Omental fat pad (tissue), 4 donors: ENCODE measurements around the gene GIMAP4. TPM values are rescaled to one million over a fixed set of nuclear protein-coding genes. Genes with fewer than 3 reads are reported as not detected.

Source experiments
- ATAC-seq: fragments of 150-250 bp; one replicate; pipeline ENCODE4 v1.9.1; 2016; ENCODE audit warnings: mild to moderate bottlenecking, moderate library complexity; ENCODE audit not compliant: low FRiP score
- DNase-seq: peaks from one replicate; pipeline ENCODE4 v3.0.0-alpha.2; 2019; ENCODE audit warnings: low spot score
- total RNA-seq, 4 donors: library from RNA; depleted of rRNA; stranded (reverse); fragments of >200 nt; gene quantifications; one replicate each; pipeline ENCODE4 v1.1.0, GENCODE V29; 2016
- TF ChIP-seq, protein P1 (sequence below), 3 donors: fragments of 450-650 bp; IDR thresholded peaks; one replicate each; pipeline ENCODE4 v1.5.1; 2016 to 2017; ENCODE audit warnings: antibody characterized with exemption in 3 of 3, mild to moderate bottlenecking in 3 of 3, moderate library complexity in 2 of 3

GIMAP4 gene
- total RNA-seq, 4 donors from 2014 or later = 16.1 to 135 (median 47.8) TPM

DNA sequence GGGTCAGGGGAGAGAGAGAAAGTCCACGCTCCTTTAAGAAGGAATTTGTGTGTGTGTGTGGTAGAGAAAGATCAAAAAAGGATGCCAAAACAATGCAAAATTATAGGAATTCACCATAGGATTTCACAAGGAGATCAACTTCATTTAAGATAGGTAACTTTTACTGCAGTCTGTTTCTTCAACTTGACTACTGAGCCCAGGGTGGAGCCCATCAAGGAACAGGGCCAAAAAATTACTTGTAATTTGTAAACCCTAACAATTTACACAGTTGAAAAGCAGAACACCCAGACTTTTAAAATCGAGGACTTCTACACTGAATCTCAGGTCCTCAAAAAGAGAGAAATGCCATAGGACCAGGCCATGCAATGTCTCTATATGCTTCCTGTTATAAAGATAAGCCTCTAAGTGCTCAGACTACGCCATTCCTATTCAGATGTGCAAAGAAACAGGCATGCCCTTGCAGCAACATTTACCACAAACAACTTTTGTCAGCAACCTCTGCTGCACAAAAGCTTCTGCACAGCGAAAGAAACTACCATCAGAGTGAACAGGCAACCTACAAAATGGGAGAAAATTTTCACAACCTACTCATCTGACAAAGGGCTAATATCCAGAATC lies 10.6 kb upstream of the GIMAP4 start:
- TF ChIP-seq, protein P1, sequence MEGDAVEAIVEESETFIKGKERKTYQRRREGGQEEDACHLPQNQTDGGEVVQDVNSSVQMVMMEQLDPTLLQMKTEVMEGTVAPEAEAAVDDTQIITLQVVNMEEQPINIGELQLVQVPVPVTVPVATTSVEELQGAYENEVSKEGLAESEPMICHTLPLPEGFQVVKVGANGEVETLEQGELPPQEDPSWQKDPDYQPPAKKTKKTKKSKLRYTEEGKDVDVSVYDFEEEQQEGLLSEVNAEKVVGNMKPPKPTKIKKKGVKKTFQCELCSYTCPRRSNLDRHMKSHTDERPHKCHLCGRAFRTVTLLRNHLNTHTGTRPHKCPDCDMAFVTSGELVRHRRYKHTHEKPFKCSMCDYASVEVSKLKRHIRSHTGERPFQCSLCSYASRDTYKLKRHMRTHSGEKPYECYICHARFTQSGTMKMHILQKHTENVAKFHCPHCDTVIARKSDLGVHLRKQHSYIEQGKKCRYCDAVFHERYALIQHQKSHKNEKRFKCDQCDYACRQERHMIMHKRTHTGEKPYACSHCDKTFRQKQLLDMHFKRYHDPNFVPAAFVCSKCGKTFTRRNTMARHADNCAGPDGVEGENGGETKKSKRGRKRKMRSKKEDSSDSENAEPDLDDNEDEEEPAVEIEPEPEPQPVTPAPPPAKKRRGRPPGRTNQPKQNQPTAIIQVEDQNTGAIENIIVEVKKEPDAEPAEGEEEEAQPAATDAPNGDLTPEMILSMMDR (IDR thresholded peaks at IDR 0.05) = no peak
- no peak for DNase-seq
- no peak for ATAC-seq

DNA sequence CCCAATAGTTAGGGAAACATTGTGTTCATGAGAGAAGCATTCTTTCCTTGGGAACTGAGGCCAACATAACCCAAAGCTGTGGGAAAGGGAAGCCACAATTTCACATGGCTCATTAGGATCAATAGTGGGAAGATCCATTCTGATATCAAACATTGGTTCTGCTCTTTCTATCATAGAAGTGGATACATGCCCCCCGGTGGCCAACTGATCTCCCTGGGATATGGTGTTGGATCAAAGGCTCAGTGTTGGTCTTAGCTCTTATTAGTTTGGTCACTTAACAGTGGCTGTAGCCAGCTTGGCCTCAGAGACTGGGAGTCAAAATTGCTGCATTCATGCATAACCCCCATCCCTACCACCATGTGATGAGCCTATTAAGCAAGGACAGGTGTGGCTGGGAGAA lies 6.7 kb upstream of the GIMAP4 start:
- TF ChIP-seq, protein P1 (IDR thresholded peaks at IDR 0.05) = no peak
- ATAC-seq (no peak), DNase-seq (no peak)

DNA sequence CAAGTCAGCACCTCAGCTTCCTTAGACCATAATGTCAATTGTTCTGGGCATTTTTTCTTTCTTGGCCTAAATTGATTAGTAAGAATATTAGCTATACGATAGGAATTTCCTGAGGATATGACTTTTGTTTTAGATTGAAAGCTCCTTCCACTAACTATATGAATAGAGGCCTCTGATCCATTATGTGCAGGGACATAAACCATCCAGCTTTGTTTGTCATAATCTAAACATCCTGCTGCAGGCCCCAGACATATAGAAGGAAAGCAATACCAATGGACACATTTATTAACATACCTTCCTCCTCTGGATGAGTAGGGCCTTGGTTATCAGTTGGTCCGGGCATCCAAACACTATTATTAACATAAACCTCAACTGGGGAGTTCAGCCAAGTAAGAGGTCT lies 4.3 kb upstream of the GIMAP4 start:
- DNase-seq (no peak), ATAC-seq (no peak)
- TF ChIP-seq, protein P1 (IDR thresholded peaks at IDR 0.05) = no peak

DNA sequence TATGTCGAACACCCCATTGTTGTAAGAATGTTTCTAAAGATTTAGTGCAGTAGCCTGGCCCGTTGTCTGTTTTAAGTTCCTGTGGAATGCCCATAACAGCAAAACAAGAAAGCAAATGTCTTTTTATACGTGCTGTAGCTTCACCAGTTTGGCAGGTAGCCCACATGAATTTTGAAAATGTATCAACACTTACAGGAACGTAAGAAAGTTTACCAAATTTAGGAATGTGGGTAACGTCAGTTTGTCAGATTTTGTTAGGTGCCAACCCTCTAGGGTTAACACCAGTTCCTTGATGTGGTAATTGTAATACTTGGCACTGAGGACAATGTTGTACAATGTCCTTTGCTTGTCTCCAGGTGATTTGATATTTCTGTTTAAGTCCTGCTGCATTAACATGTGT lies 3.2 kb upstream of the GIMAP4 start:
- DNase-seq (no peak), ATAC-seq (no peak)
- TF ChIP-seq, protein P1 (IDR thresholded peaks at IDR 0.05) = no peak

DNA sequence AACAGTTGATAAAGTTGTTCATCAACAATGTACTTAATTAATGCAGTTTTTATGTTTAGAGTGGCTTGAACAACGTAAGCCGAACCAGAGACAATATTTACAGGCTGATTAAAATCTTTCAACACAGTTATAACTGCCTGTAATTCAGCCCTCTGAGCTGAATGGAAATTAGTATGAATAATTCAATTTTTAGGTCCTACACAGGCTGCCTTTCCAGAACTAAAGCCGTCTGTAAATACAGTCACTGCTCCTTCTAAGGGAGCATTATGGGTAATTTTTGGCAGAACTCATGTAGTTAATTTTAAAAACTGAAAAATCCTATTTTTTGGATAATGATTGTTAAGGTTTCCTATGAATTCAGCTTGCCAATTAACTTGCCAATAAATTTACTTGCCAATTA lies 2.6 kb upstream of the GIMAP4 start:
- no peak for ATAC-seq
- TF ChIP-seq, protein P1 (IDR thresholded peaks at IDR 0.05) = no peak

DNA sequence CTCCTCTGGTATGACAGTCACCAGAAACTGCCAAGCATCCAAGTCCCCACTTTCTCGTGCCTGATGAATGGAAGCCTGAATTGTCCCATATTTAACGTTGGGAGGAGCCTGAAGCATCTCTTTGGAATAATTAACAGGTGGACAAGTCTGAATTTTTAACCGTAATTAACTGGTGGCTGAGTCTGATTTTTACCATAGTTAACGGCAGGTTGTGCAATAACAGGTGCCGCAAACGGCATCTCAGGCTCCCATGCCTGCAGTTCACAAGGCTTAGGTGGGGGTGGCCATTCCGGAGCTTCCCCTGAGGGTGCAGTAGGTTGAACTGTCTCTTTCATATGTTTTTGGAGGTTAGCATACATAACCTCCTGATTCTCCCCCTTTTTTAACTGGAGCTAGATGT lies 2.0 kb upstream of the GIMAP4 start:
- TF ChIP-seq, protein P1 (IDR thresholded peaks at IDR 0.05) = no peak
- DNase-seq = no peak
- ATAC-seq = no peak

More for the DNA sequence above, 2.6 kb upstream of the GIMAP4 start:
- no peak for DNase-seq

DNA sequence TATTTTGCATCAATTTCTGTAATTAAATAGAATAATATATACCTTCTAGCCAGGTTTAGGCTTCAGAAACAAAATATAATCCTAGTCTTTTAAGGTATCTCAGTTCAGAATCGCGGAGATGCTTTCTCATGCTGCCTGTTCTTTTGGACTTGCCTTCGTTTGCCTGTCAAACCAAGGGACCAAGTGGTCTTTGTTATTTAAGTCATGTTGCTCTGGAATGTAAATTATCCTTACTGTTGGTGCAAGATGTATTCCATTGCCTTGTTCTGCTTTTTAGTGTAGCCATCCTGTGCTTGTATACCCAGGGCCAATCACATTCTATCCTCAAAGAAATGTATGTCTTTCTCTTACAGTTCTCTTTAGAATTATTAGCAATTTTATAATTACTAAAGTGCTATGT lies 1.1 kb upstream of the GIMAP4 start:
- TF ChIP-seq, protein P1 (IDR thresholded peaks at IDR 0.05) = no peak
- DNase-seq (no peak), ATAC-seq (no peak)
